HL-60 (cell line): ENCODE data around the gene CEP72.

ENCODE experiments used
- CTCF ChIP-seq: IDR thresholded peaks from one replicate; pipeline ENCODE4 v1.5.1; 2011; ENCODE audit warnings: low read length, control low read depth, inconsistent platforms; ENCODE audit not compliant: insufficient read depth
- POLR2AphosphoS5 ChIP-seq: IDR thresholded peaks from 2 replicates; pipeline ENCODE4 v1.6.1; 2012; ENCODE audit warnings: low read depth

- TF ChIP-seq CTCF (no peak), POLR2AphosphoS5 (no peak)
Observed at GRCh38 chr5:652023-652515, 39.9 kb downstream of the CEP72 start.
